ENCODE results near the gene CCDC9B.

The CCDC9B gene

DNA sequence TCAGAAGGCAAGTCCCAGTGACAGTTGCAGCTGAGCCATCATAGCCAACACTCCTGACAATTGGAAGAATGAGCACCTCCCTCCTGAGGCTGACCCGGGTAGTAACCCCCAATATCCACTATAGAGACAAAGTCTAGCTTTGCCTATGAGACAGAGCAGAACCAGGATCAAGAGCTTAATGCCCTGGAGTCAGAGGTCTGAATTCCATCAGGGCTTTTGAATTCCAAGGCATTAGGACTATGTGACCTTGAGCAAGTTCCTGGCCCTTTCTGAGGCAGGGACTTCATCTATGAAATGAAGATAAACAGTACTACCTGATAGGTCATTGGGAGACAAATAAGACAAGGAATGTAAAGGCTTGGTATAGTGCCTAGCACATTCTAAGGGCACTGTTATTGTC lies 20.3 kb downstream of the CCDC9B start:
- TF ChIP-seq, protein P1, sequence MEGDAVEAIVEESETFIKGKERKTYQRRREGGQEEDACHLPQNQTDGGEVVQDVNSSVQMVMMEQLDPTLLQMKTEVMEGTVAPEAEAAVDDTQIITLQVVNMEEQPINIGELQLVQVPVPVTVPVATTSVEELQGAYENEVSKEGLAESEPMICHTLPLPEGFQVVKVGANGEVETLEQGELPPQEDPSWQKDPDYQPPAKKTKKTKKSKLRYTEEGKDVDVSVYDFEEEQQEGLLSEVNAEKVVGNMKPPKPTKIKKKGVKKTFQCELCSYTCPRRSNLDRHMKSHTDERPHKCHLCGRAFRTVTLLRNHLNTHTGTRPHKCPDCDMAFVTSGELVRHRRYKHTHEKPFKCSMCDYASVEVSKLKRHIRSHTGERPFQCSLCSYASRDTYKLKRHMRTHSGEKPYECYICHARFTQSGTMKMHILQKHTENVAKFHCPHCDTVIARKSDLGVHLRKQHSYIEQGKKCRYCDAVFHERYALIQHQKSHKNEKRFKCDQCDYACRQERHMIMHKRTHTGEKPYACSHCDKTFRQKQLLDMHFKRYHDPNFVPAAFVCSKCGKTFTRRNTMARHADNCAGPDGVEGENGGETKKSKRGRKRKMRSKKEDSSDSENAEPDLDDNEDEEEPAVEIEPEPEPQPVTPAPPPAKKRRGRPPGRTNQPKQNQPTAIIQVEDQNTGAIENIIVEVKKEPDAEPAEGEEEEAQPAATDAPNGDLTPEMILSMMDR (IDR thresholded peaks at IDR 0.05) = no peak
- Histone ChIP-seq H3K79me2 (no peaks in the 10 kb centered on the region), H3K9me3 (ENCODE audit: control insufficient read depth, low read length) (no peaks in the 10 kb centered on the region), H2AFZ (no peak overlapping the region), H3K27me3 (ENCODE audit: control insufficient read depth, insufficient read depth, low read length) (no peaks in the 10 kb centered on the region), H3K4me2 (ENCODE audit: low read length) (no peak overlapping the region), H3K4me1 (no peaks in the 10 kb centered on the region), H3K27ac (no peak overlapping the region), H3K36me3 (ENCODE audit: control insufficient read depth, insufficient read depth, low read length) (no peaks in the 10 kb centered on the region), H3K9ac (no peak overlapping the region), H3K4me3 (ENCODE audit: low read depth, low read length) (no peak overlapping the region)

DNA sequence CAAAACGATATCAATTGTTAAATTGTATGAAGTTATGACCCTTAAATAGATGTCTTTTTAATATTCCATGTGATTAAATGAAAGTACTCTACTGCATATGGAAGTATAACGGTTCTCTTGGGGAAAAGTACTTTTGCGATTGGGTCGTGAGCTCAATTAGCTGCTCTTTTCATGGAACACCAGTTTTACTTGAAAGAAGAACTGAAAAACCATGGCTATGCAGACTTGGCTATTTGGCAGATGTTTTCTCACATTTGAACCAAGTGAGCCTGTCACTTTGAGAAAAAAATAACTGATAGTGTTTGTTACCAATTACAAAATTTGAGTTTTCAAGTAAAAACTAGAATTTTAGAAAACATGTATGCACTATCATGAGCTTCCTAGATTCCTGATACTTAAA lies 23.2 kb downstream of the CCDC9B start:
- Histone ChIP-seq H3K4me1 (no peaks in the 10 kb centered on the region), H3K4me3 (ENCODE audit: low read depth, low read length) (no peak overlapping the region), H3K27ac (no peak overlapping the region), H3K36me3 (ENCODE audit: control insufficient read depth, insufficient read depth, low read length) (no peaks in the 10 kb centered on the region), H3K9ac (no peak overlapping the region), H3K4me2 (ENCODE audit: low read length) (no peak overlapping the region), H3K27me3 (ENCODE audit: control insufficient read depth, insufficient read depth, low read length) (no peaks in the 10 kb centered on the region), H3K9me3 (ENCODE audit: control insufficient read depth, low read length) (no peaks in the 10 kb centered on the region), H2AFZ (no peak overlapping the region), H3K79me2 (no peaks in the 10 kb centered on the region)
- TF ChIP-seq, protein P1 (IDR thresholded peaks at IDR 0.05) = no peak

DNA sequence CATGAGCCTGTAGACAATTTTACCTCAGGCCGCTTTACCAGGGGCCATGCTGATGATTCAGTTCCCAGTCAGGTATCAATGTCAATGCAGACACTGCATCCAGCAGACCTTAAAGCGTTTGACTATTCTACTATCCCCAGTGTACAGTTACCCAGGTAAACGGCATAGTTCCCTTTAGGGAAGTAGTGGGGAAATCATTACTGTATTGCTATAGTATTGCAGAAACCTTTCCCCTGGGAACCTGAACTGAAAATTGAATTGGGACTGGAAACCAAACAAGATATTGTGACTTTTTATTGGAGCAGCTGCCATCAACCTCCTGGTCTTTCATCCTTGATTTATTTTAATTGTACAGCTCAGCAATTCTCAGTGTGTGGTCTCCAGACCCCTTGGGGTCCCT lies 23.8 kb downstream of the CCDC9B start:
- TF ChIP-seq, protein P1 (IDR thresholded peaks at IDR 0.05) = no peak
- Histone ChIP-seq H3K9ac (no peak overlapping the region), H3K4me1 (no peaks in the 10 kb centered on the region)

DNA sequence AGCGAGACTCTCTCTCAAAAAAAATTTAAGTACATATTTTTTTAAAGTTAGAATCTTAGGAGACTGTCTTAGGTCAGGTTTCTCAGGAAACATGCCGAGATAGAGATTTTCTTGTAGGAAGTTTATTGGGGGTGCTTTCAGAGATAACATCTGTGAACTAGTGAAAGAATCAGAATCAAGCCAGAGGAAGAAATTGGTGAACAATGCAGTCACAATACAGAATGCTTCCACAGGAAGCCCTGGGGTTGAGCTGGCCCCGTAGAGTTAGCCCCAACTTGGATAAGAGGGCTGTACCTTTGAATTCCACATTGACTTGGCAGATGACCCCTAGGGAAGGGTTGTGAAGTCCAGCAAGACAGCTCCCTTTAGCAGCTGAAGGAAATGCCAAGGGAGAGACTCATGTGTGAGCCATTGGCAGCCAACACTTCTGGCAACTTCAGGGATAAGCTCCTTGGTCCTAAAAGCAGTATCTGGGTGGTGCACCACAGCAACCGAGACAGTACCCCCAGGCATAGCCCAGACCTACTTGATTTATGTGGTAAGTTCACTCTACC lies 25.9 kb downstream of the CCDC9B start:
- H3K79me2 ChIP-seq = no peaks in the 10 kb centered on the region

More for the DNA sequence above, 23.8 kb downstream of the CCDC9B start:
- Histone ChIP-seq H2AFZ (no peak overlapping the region), H3K4me2 (ENCODE audit: low read length) (no peak overlapping the region), H3K36me3 (ENCODE audit: control insufficient read depth, insufficient read depth, low read length) (no peaks in the 10 kb centered on the region), H3K9me3 (ENCODE audit: control insufficient read depth, low read length) (no peaks in the 10 kb centered on the region), H3K27me3 (ENCODE audit: control insufficient read depth, insufficient read depth, low read length) (no peaks in the 10 kb centered on the region), H3K4me3 (ENCODE audit: low read depth, low read length) (no peak overlapping the region), H3K79me2 (no peaks in the 10 kb centered on the region), H3K27ac (no peak overlapping the region)

More for the DNA sequence above, 25.9 kb downstream of the CCDC9B start:
- Histone ChIP-seq H3K4me3 (ENCODE audit: low read depth, low read length) (no peak overlapping the region), H3K9me3 (ENCODE audit: control insufficient read depth, low read length) (no peaks in the 10 kb centered on the region), H3K36me3 (ENCODE audit: control insufficient read depth, insufficient read depth, low read length) (no peaks in the 10 kb centered on the region), H3K4me1 (no peaks in the 10 kb centered on the region), H3K27me3 (ENCODE audit: control insufficient read depth, insufficient read depth, low read length) (no peaks in the 10 kb centered on the region), H2AFZ (no peak overlapping the region), H3K4me2 (ENCODE audit: low read length) (no peak overlapping the region), H3K9ac (no peak overlapping the region), H3K27ac (no peak overlapping the region)
- TF ChIP-seq, protein P1 (IDR thresholded peaks at IDR 0.05) = no peak

Data from parathyroid adenoma (tissue), 2 donors.